Activated CD4-positive, alpha-beta T cell treated with anti-CD3 and anti-CD28 coated beads, Interleukin-2, amount 50 U/mL, for 1 hour (primary cell): Measurements from ENCODE around the gene ZNF678.
"Not testable (repeated sequence)": the region's sequence is repeated elsewhere in the genome, so short reads cannot be mapped to it uniquely, and the experiment has no call there.

Experiments
- DNase-seq: peaks from one replicate; pipeline ENCODE4 v3.0.0-alpha.2; 2020

Gene ZNF678

GRCh38 chr1:227607336-227607898, 44.1 kb downstream of the ZNF678 start:
- DNase-seq = no peak

GRCh38 chr1:227612658-227613057, 49.3 kb downstream of the ZNF678 start:
- DNase-seq = no peak

- DNase-seq = no peak
Measured at GRCh38 chr1:227613526-227613925, 50.2 kb downstream of the ZNF678 start.

- DNase-seq = no peak
Measured at GRCh38 chr1:227621211-227621610, 57.9 kb downstream of the ZNF678 start.

GRCh38 chr1:227622739-227623475, 59.6 kb downstream of the ZNF678 start:
- no peak for DNase-seq

GRCh38 chr1:227632325-227632724, 69.0 kb downstream of the ZNF678 start:
- DNase-seq = no peak

- DNase-seq = no peak
Measured at GRCh38 chr1:227635596-227635995, 72.2 kb downstream of the ZNF678 start.

- DNase-seq = no peak
Measured at GRCh38 chr1:227654431-227654830, 91.1 kb downstream of the ZNF678 start.

- no peak for DNase-seq
Measured at GRCh38 chr1:227654858-227655752, 91.7 kb downstream of the ZNF678 start.

GRCh38 chr1:227661495-227661894, 98.1 kb downstream of the ZNF678 start:
- DNase-seq = no peak

GRCh38 chr1:227662933-227663332, 99.6 kb downstream of the ZNF678 start:
- no peak for DNase-seq

- no peak for DNase-seq
Measured at GRCh38 chr1:227666286-227666685, 102.9 kb downstream of the ZNF678 start.

GRCh38 chr1:227673441-227673840, 110.1 kb downstream of the ZNF678 start:
- no peak for DNase-seq

- no peak for DNase-seq
Measured at GRCh38 chr1:227685807-227686206, 122.5 kb downstream of the ZNF678 start.

- no peak for DNase-seq
Measured at GRCh38 chr1:227697321-227697864, 134.0 kb downstream of the ZNF678 start.

- not testable (repeated sequence) for DNase-seq
Measured at GRCh38 chr1:227701631-227702030, 138.3 kb downstream of the ZNF678 start.

- DNase-seq = no peak
Measured at GRCh38 chr1:227707846-227708245, 144.5 kb downstream of the ZNF678 start.

- no peak for DNase-seq
Measured at GRCh38 chr1:227709451-227709850, 146.1 kb downstream of the ZNF678 start.

GRCh38 chr1:227710474-227710873, 147.1 kb downstream of the ZNF678 start:
- not testable (repeated sequence) for DNase-seq

- DNase-seq = no peak
Measured at GRCh38 chr1:227712648-227713047, 149.3 kb downstream of the ZNF678 start.

GRCh38 chr1:227718932-227719331, 155.6 kb downstream of the ZNF678 start:
- no peak for DNase-seq

- DNase-seq = no peak
Measured at GRCh38 chr1:227723474-227723873, 160.1 kb downstream of the ZNF678 start.

- no peak for DNase-seq
Measured at GRCh38 chr1:227725046-227725445, 161.7 kb downstream of the ZNF678 start.
